Upper lobe of left lung (tissue), 4 donors: ENCODE data around the gene ERN1.

Experiments used
- CTCF ChIP-seq, 6 experiments: fragments of 450-650 bp in 4 of 6; fragments of 200-600 bp in 2 of 6; sonication (generic) in 2 of 6; IDR thresholded peaks; one replicate each; pipeline ENCODE4 v1.5.1; 2016 to 2019; ENCODE audit warnings: antibody characterized with exemption in 6 of 6
- EP300 ChIP-seq, 4 donors: sonication (generic); formaldehyde crosslinking; IDR thresholded peaks; one replicate each; pipeline ENCODE4 v1.5.1; 2017; ENCODE audit warnings: antibody characterized with exemption in 4 of 4, control low read depth in 2 of 4
- POLR2A ChIP-seq, 4 donors: fragments of 450-650 bp; IDR thresholded peaks; one replicate each; pipeline ENCODE4 v1.5.1; 2016 to 2017; ENCODE audit warnings: antibody characterized with exemption in 4 of 4, mild to moderate bottlenecking in 2 of 4
- POLR2AphosphoS5 ChIP-seq, 2 donors: sonication (generic); formaldehyde crosslinking; IDR thresholded peaks; one replicate each; pipeline ENCODE4 v1.5.1; 2017; ENCODE audit warnings: antibody characterized with exemption in 2 of 2

- TF ChIP-seq CTCF (IDR thresholded peaks at IDR 0.05) (no peak), POLR2A (IDR thresholded peaks at IDR 0.05) (no peak), EP300 (IDR thresholded peaks at IDR 0.05) (no peak), POLR2AphosphoS5 (IDR thresholded peaks at IDR 0.05) (no peak)
Measured at GRCh38 chr17:64083563-64084085, 46.3 kb downstream of the ERN1 start.
